Measurements from ENCODE around the gene GRIK3.
"Not testable (repeated sequence)": the region's sequence is repeated elsewhere in the genome, so short reads cannot be mapped to it uniquely, and the experiment has no call there.

The GRIK3 gene

GRCh38 chr1:36938819-36939218, 95.5 kb downstream of the GRIK3 start:
- DNase-seq, result no peak

- no peak for DNase-seq
Observed at GRCh38 chr1:36937371-36937770, 96.9 kb downstream of the GRIK3 start.

- no peak for DNase-seq
Observed at GRCh38 chr1:36934061-36934460, 100.3 kb downstream of the GRIK3 start.

GRCh38 chr1:36927826-36928225, 106.5 kb downstream of the GRIK3 start:
- DNase-seq, result no peak

- no peak for DNase-seq
Observed at GRCh38 chr1:36925251-36925650, 109.1 kb downstream of the GRIK3 start.

GRCh38 chr1:36924282-36924811, 110.0 kb downstream of the GRIK3 start:
- DNase-seq, result peak; percentile 27

GRCh38 chr1:36922593-36923426, 111.5 kb downstream of the GRIK3 start:
- DNase-seq, result no peak

- no peak for DNase-seq
Observed at GRCh38 chr1:36922071-36922470, 112.2 kb downstream of the GRIK3 start.

GRCh38 chr1:36920801-36921405, 113.4 kb downstream of the GRIK3 start:
- DNase-seq, result no peak

- DNase-seq, result no peak
Observed at GRCh38 chr1:36920371-36920770, 113.9 kb downstream of the GRIK3 start.

- no peak for DNase-seq
Observed at GRCh38 chr1:36919491-36920145, 114.7 kb downstream of the GRIK3 start.

GRCh38 chr1:36918604-36919003, 115.7 kb downstream of the GRIK3 start:
- DNase-seq, result no peak

GRCh38 chr1:36916542-36916941, 117.8 kb downstream of the GRIK3 start:
- DNase-seq, result not testable (repeated sequence)

GRCh38 chr1:36913484-36914060, 120.7 kb downstream of the GRIK3 start:
- no peak for DNase-seq

GRCh38 chr1:36913016-36913415, 121.3 kb downstream of the GRIK3 start:
- DNase-seq, result no peak

- no peak for DNase-seq
Observed at GRCh38 chr1:36912365-36912865, 121.9 kb downstream of the GRIK3 start.

- no peak for DNase-seq
Observed at GRCh38 chr1:36911561-36912364, 122.6 kb downstream of the GRIK3 start.

- no peak for DNase-seq
Observed at GRCh38 chr1:36910886-36911540, 123.3 kb downstream of the GRIK3 start.

GRCh38 chr1:36909946-36910725, 124.2 kb downstream of the GRIK3 start:
- no peak for DNase-seq

- DNase-seq, result not testable (repeated sequence)
Observed at GRCh38 chr1:36909359-36909758, 125.0 kb downstream of the GRIK3 start.

- DNase-seq, result no peak
Observed at GRCh38 chr1:36908096-36908495, 126.2 kb downstream of the GRIK3 start.
